Transverse colon (tissue), 4 donors: ENCODE data around the gene CSRP1. TPM values are rescaled to one million over a fixed set of nuclear protein-coding genes. Genes with fewer than 3 reads are reported as not detected.

Experiments used
- DNase-seq: peaks from one replicate; pipeline ENCODE4 v3.0.0-alpha.2; 2019
- H3K27ac ChIP-seq, 4 donors: fragments of 200-600 bp; sonication (generic); 2 replicates each; pipeline ENCODE4 v1.5.1; 2016 to 2018; ENCODE audit warnings: inconsistent platforms in 4 of 4
- H3K27me3 ChIP-seq: fragments of 200-600 bp; sonication (generic); 2 replicates; pipeline ENCODE4 v1.5.1; 2017; ENCODE audit warnings: inconsistent platforms
- H3K36me3 ChIP-seq, 4 donors: fragments of 200-600 bp; sonication (generic); 2 replicates each; pipeline ENCODE4 v1.5.1; 2017 to 2019; ENCODE audit warnings: inconsistent platforms in 4 of 4
- H3K4me1 ChIP-seq, 4 donors: fragments of 200-600 bp; sonication (generic); 2 replicates each; pipeline ENCODE4 v1.5.1; 2017 to 2020; ENCODE audit warnings: inconsistent platforms in 4 of 4
- H3K4me3 ChIP-seq, 4 donors: fragments of 200-600 bp; sonication (generic); 1 replicate in 1 of 4; 2 replicates in 3 of 4; pipeline versions ENCODE4 v1.5.1 to v1.6.1; 2017 to 2019; ENCODE audit warnings: inconsistent platforms in 4 of 4
- H3K9me3 ChIP-seq, 2 donors: fragments of 200-600 bp; sonication (generic); 2 replicates each; pipeline ENCODE4 v1.5.1; 2017 to 2019; ENCODE audit warnings: inconsistent platforms in 2 of 2
- CTCF ChIP-seq, 5 experiments: fragments of 200-600 bp in 3 of 5; fragments of 450-650 bp in 2 of 5; sonication (generic) in 3 of 5; IDR thresholded peaks; 1 replicate in 2 of 5; 2 replicates in 3 of 5; pipeline ENCODE4 v1.5.1; 2016 to 2017; ENCODE audit warnings: antibody characterized with exemption in 5 of 5, inconsistent platforms in 3 of 5, mild to moderate bottlenecking in 2 of 5, moderate library complexity in 1 of 5
- EP300 ChIP-seq: sonication (generic); formaldehyde crosslinking; IDR thresholded peaks from one replicate; pipeline ENCODE4 v1.6.1; 2017; ENCODE audit warnings: antibody characterized with exemption, low read depth
- POLR2A ChIP-seq: fragments of 450-650 bp; IDR thresholded peaks from one replicate; pipeline ENCODE4 v1.6.1; 2016; ENCODE audit warnings: antibody characterized with exemption, mild to moderate bottlenecking, moderate library complexity
- POLR2AphosphoS5 ChIP-seq, 3 donors: sonication (generic); formaldehyde crosslinking; IDR thresholded peaks; one replicate each; pipeline ENCODE4 v1.6.1; 2016; ENCODE audit warnings: antibody characterized with exemption in 3 of 3
- WGBS, 2 donors: methylation state at CpG; one replicate each; pipeline ENCODE4 v1.1.5; 2018; ENCODE audit warnings: low coverage in 1 of 2; 5-methylcytosine and 5-hydroxymethylcytosine counted together
- in situ Hi-C, 4 donors: fragments of 200-750 bp; cut with MboI; loops; one replicate each; pipeline versions ENCODE4 v1.15.0 to v1.15.1; 2017; ENCODE audit warnings: low sequenced_read_pairs in 3 of 4, low pct_ligation_motif_present in 1 of 4, low pct_unique_long_range_greater_than_20kb in 1 of 4
- intact Hi-C: fragments of 100-400 bp; cut with DNase I; formaldehyde crosslinking; loops from one replicate; pipeline ENCODE4 v1.15.1; 2023; ENCODE audit warnings: low total_unique reads
- total RNA-seq, 4 donors: library from RNA; depleted of rRNA; stranded (reverse); fragments of >200 nt; gene quantifications; one replicate each; pipeline ENCODE4 v1.1.0, GENCODE V29; 2016

CSRP1 gene
- total RNA-seq, 4 donors from 2014 or later: 697 to 1,474 (median 915) TPM

DNA sequence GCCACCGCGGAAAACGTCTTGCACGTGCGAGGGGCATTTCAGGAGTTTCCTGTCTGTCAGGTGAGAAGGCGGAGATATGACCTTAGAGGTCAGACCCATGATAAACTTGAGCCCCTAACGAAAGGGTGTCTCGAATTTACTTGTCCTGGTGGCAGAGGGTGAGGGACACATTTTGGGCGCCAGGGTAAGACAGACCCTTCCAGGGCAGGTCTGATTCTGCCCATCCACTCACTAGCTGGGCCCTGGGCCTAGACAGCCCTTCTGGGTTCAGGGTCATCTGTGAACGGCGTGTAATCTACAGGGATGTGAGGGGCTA lies 395 bp upstream of the CSRP1 start:
- Histone ChIP-seq H3K36me3 (no peaks in the 10 kb centered on the region), H3K4me1 (peaks cover 11 to 65% (median 44%) of the 10 kb centered on the region in 4 donors), H3K9me3 (no peaks in the 10 kb centered on the region), H3K4me3 (peak overlapping the region in 3 of 4 donors; percentile 65 to 88 (median 71)), H3K27me3 (no peaks in the 10 kb centered on the region), H3K27ac (peak overlapping the region; percentile 93 to 97 (median 96))
- WGBS, 2 donors: 49% methylated on average over 8 of the region's 11 CpGs; no CpG with 5 or more reads in 1 of the 2 donors
- in situ Hi-C loops (no loop called here), intact Hi-C loops (no loop called here)
- no peak for DNase-seq
- TF ChIP-seq CTCF (IDR thresholded peaks at IDR 0.05): peak in 1 of 5 experiments; percentile 11
- no peak for TF ChIP-seq POLR2AphosphoS5 (IDR thresholded peaks at IDR 0.05)

- in situ Hi-C loops: no loop called here
Observed at GRCh38 chr1:201506092-201506491, 831 bp downstream of the CSRP1 start.

GRCh38 chr1:201505503-201505890 lies 1.4 kb downstream of the CSRP1 start:
- Histone ChIP-seq H3K9me3 (no peaks in the 10 kb centered on the region), H3K27ac (peak overlapping the region; percentile 93 to 97 (median 96)), H3K4me3 (peak overlapping the region; percentile 42 to 88 (median 68)), H3K27me3 (no peaks in the 10 kb centered on the region), H3K4me1 (peaks cover 12 to 67% (median 46%) of the 10 kb centered on the region in 4 donors), H3K36me3 (no peaks in the 10 kb centered on the region)
- intact Hi-C loops (no loop called here), in situ Hi-C loops (no loop called here)
- WGBS, 2 donors: 9 to 10% methylated on average over 4 of the region's 4 CpGs
- peak; percentile 55 for DNase-seq
- TF ChIP-seq POLR2AphosphoS5 (IDR thresholded peaks at IDR 0.05) (peak; percentile 53 to 80 (median 74)), CTCF (IDR thresholded peaks at IDR 0.05) (no peak), POLR2A (peak; percentile 39)

More at GRCh38 chr1:201506092-201506491, 831 bp downstream of the CSRP1 start:
- intact Hi-C loops: no loop called here
- no peak for DNase-seq
- Histone ChIP-seq H3K4me3 (peak overlapping the region; percentile 42 to 88 (median 68)), H3K4me1 (peaks cover 8 to 65% (median 43%) of the 10 kb centered on the region in 4 donors), H3K27ac (peak overlapping the region; percentile 93 to 97 (median 96)), H3K9me3 (no peaks in the 10 kb centered on the region), H3K36me3 (no peaks in the 10 kb centered on the region), H3K27me3 (no peaks in the 10 kb centered on the region)
- no peak for TF ChIP-seq CTCF (IDR thresholded peaks at IDR 0.05)
- no peak for TF ChIP-seq EP300
- TF ChIP-seq POLR2A: no peak
- no peak for TF ChIP-seq POLR2AphosphoS5 (IDR thresholded peaks at IDR 0.05)
- WGBS, 2 donors: 42% methylated on average over 3 of the region's 3 CpGs; no CpG with 5 or more reads in 1 of the 2 donors

GRCh38 chr1:201504799-201505502 lies 2.0 kb downstream of the CSRP1 start:
- H3K4me3 ChIP-seq: peak overlapping the region; percentile 1 to 88 (median 68)
- WGBS, 2 donors: 76 to 100% methylated on average over 1 to 9 of the region's 9 CpGs
- no peaks in the 10 kb centered on the region for H3K27me3 ChIP-seq
- intact Hi-C loops: no loop called here
- H3K36me3 ChIP-seq: no peaks in the 10 kb centered on the region
- peaks cover 16 to 72% (median 51%) of the 10 kb centered on the region in 4 donors for H3K4me1 ChIP-seq
- H3K27ac ChIP-seq: peak overlapping the region; percentile 93 to 97 (median 96)
- no peak for DNase-seq
- in situ Hi-C loops: no loop called here
- no peak for TF ChIP-seq POLR2AphosphoS5 (IDR thresholded peaks at IDR 0.05)
- no peak for TF ChIP-seq EP300
- no peak for TF ChIP-seq CTCF (IDR thresholded peaks at IDR 0.05)
- TF ChIP-seq POLR2A: no peak
- no peaks in the 10 kb centered on the region for H3K9me3 ChIP-seq
